OCI-LY3 (cell line): Measurements from ENCODE around the gene CCL24.
"Not testable (repeated sequence)": the region's sequence is repeated elsewhere in the genome, so short reads cannot be mapped to it uniquely, and the experiment has no call there.

Source experiments
- EZH2phosphoT487 ChIP-seq: fragments of 200-600 bp; shearing (Covaris generic); IDR thresholded peaks from 2 replicates; pipeline ENCODE4 v1.6.1; 2018; ENCODE audit warnings: antibody characterized with exemption, mixed run types, low read depth
- TF ChIP-seq, protein P1 (sequence below): fragments of 200-600, 300-600 bp; sonication (generic); IDR thresholded peaks from 2 replicates; pipeline ENCODE4 v1.5.1; 2014; ENCODE audit warnings: antibody characterized with exemption, low read length, low read depth

DNA sequence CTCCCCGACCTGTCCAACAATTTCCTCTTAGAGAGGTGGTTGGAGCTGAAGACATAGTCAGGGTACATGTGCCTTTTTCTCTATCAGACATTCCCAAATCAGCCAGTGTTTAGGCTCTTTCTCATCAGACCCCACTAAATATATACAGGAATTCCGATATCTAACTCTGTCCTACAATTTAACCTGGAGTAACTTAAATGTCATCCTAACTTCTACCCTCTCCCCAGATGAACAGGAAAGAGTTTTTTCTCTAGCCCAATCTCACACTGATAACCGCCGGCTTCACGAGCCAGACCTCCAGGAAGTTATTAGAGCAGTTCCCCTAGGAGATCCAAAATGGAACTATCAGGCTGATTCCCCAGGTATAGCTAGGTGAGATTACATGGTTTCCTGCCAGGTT lies 30.5 kb downstream of the CCL24 start:
- TF ChIP-seq, protein P1, sequence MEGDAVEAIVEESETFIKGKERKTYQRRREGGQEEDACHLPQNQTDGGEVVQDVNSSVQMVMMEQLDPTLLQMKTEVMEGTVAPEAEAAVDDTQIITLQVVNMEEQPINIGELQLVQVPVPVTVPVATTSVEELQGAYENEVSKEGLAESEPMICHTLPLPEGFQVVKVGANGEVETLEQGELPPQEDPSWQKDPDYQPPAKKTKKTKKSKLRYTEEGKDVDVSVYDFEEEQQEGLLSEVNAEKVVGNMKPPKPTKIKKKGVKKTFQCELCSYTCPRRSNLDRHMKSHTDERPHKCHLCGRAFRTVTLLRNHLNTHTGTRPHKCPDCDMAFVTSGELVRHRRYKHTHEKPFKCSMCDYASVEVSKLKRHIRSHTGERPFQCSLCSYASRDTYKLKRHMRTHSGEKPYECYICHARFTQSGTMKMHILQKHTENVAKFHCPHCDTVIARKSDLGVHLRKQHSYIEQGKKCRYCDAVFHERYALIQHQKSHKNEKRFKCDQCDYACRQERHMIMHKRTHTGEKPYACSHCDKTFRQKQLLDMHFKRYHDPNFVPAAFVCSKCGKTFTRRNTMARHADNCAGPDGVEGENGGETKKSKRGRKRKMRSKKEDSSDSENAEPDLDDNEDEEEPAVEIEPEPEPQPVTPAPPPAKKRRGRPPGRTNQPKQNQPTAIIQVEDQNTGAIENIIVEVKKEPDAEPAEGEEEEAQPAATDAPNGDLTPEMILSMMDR = not testable (repeated sequence)
- TF ChIP-seq EZH2phosphoT487 = not testable (repeated sequence)
